Prostate gland (tissue), 2 donors: ENCODE results near the gene MTMR1. TPM values are rescaled to one million over a fixed set of nuclear protein-coding genes. Genes with fewer than 3 reads are reported as not detected.

Experiments used
- DNase-seq: peaks from one replicate; pipeline ENCODE4 v3.0.0-alpha.2; 2019; ENCODE audit warnings: low spot score
- H3K27ac ChIP-seq, 2 donors: fragments of 200-600 bp; sonication (generic); 2 replicates each; pipeline ENCODE4 v1.5.1; 2017 to 2019
- H3K27me3 ChIP-seq: fragments of 200-600 bp; sonication (generic); replicated peaks from 2 replicates; pipeline ENCODE4 v1.5.1; 2019; ENCODE audit not compliant: insufficient read depth
- H3K36me3 ChIP-seq, 2 donors: fragments of 200-600 bp; sonication (generic); 1 replicate in 1 of 2; 2 replicates in 1 of 2; pipeline versions ENCODE4 v1.5.1 to v1.8.1; 2017 to 2019
- H3K4me1 ChIP-seq: fragments of 200-600 bp; sonication (generic); replicated peaks from 2 replicates; pipeline ENCODE4 v1.5.1; 2019
- H3K4me3 ChIP-seq, 2 donors: fragments of 200-600 bp; sonication (generic); 2 replicates each; pipeline ENCODE4 v1.5.1; 2017 to 2019
- H3K9me3 ChIP-seq: fragments of 200-600 bp; sonication (generic); 2 replicates; pipeline ENCODE4 v1.5.1; 2017
- POLR2A ChIP-seq: fragments of 450-650 bp; IDR thresholded peaks from one replicate; pipeline ENCODE4 v1.6.1; 2016; ENCODE audit warnings: antibody characterized with exemption, mild to moderate bottlenecking
- POLR2AphosphoS5 ChIP-seq: sonication (generic); formaldehyde crosslinking; IDR thresholded peaks from one replicate; pipeline ENCODE4 v1.6.1; 2017; ENCODE audit warnings: antibody characterized with exemption
- WGBS: methylation state at CpG from one replicate; pipeline ENCODE4 v1.1.5; 2018; 5-methylcytosine and 5-hydroxymethylcytosine counted together
- intact Hi-C: fragments of 100-400 bp; cut with DNase I; formaldehyde crosslinking; loops from one replicate; pipeline ENCODE4 v1.14.2; 2022
- total RNA-seq, 2 donors: library from RNA; depleted of rRNA; stranded (reverse); fragments of >200 nt; gene quantifications; one replicate each; pipeline ENCODE4 v1.1.0, GENCODE V29; 2016
- TF ChIP-seq, protein P1 (sequence below), 4 experiments: fragments of 200-600 bp in 2 of 4; fragments of 450-650 bp in 2 of 4; sonication (generic) in 2 of 4; IDR thresholded peaks; 1 replicate in 3 of 4; 2 replicates in 1 of 4; pipeline ENCODE4 v1.5.1; 2016 to 2019; ENCODE audit warnings: antibody characterized with exemption in 4 of 4, mild to moderate bottlenecking in 2 of 4, moderate library complexity in 2 of 4

Gene MTMR1
- total RNA-seq, 2 donors from 2014 or later: 35.0 to 37.3 TPM

DNA sequence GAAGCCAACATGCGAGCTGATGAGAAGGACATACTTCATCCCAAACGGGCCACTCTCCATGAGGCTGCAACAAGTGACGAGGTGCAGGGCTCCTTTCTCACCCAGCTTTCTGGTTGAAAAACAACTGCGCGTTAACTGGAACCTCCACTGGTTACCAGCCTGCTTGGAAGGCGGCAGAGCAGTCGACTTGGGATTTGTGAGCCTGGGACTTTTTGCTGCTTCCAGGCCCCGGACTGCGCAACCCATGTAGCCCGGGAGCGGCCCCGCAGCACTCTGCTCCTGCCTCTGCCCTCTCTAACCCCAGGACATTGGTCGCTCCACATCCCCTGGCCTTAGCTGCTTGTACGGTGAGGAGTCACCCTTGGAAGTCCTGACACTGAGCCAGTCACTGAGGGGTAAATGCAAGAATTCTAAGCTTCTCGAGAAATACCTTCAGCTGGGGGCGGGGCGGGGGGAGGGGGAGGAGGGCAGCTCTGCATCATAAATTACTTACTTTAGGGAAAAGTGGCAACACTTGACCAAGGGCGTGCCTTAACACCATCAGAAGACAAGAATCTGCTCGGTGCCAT lies 72.7 kb downstream of the MTMR1 start:
- Histone ChIP-seq H3K27me3 (no peaks in the 10 kb centered on the region), H3K27ac (no peak overlapping the region), H3K9me3 (no peaks in the 10 kb centered on the region), H3K36me3 (no peaks in the 10 kb centered on the region), H3K4me3 (no peak overlapping the region), H3K4me1 (no peaks in the 10 kb centered on the region)
- 86% methylated on average over 14 of the region's 19 CpGs for WGBS
- intact Hi-C loops: no loop called here
- DNase-seq: no peak
- TF ChIP-seq POLR2A (no peak), POLR2AphosphoS5 (no peak)
- TF ChIP-seq, protein P1, sequence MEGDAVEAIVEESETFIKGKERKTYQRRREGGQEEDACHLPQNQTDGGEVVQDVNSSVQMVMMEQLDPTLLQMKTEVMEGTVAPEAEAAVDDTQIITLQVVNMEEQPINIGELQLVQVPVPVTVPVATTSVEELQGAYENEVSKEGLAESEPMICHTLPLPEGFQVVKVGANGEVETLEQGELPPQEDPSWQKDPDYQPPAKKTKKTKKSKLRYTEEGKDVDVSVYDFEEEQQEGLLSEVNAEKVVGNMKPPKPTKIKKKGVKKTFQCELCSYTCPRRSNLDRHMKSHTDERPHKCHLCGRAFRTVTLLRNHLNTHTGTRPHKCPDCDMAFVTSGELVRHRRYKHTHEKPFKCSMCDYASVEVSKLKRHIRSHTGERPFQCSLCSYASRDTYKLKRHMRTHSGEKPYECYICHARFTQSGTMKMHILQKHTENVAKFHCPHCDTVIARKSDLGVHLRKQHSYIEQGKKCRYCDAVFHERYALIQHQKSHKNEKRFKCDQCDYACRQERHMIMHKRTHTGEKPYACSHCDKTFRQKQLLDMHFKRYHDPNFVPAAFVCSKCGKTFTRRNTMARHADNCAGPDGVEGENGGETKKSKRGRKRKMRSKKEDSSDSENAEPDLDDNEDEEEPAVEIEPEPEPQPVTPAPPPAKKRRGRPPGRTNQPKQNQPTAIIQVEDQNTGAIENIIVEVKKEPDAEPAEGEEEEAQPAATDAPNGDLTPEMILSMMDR (IDR thresholded peaks at IDR 0.05): no peak

DNA sequence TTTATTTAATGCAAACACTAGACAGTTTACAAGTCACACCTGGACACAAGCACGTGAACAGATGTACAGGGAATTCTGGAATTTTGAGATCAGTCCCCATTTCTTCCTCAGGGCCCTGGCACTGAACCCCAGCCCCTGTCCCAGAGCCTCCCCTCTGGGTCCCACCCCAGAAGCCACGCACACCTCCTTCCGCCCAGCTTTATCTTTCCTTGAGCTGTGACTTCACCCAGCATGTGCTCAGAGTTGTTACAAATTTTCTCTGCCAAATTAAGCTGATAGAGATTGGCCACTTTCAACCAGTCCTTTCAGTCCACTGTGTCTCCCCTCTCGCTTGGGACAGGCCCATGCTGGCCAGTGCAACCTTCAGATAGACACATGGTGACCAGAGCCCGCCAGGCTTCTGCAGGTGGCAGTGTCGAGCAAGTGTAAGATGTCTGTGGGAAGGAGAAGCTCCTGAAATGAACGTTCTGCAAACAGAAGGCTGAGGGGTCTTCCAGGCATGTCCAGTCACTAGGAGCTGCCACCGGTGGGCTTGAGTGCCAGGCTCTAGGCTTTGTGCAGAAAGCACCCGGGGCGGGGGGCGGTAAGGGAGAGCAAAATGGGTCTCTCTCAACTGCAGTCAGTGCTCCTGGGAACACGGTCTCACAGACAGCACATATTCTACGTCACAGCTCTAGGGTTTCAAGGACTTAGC lies 73.3 kb downstream of the MTMR1 start:
- H3K9me3 ChIP-seq: no peaks in the 10 kb centered on the region
- TF ChIP-seq POLR2AphosphoS5 (no peak), POLR2A (no peak)
- TF ChIP-seq, protein P1 (IDR thresholded peaks at IDR 0.05): no peak
- no peaks in the 10 kb centered on the region for H3K36me3 ChIP-seq
- H3K4me3 ChIP-seq: no peak overlapping the region
- intact Hi-C loops: no loop called here
- no peak for DNase-seq
- H3K27ac ChIP-seq: no peak overlapping the region
- WGBS: 80% methylated on average over 13 of the region's 13 CpGs
- no peaks in the 10 kb centered on the region for H3K4me1 ChIP-seq
- H3K27me3 ChIP-seq: no peaks in the 10 kb centered on the region

DNA sequence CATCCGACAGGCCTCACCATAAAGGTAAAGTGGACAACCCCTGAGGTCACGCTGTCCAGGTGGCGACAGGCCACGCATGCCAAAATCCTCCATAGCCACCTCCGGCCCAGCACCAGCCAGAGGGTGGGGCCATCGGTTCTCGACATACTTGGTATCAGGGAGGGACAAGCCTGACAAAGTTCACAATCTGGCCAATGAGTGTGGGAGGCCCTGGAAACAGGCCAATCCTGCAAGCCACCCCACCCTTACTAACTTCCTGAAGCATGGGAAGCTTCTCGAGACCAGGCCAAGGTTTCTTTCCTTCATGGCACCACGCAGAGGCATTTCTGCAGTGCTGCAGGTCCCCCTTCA lies 73.8 kb downstream of the MTMR1 start:
- 95% methylated on average over 5 of the region's 9 CpGs for WGBS
- Histone ChIP-seq H3K4me3 (no peak overlapping the region), H3K36me3 (no peaks in the 10 kb centered on the region), H3K9me3 (no peaks in the 10 kb centered on the region), H3K4me1 (no peaks in the 10 kb centered on the region), H3K27ac (no peak overlapping the region), H3K27me3 (no peaks in the 10 kb centered on the region)
- DNase-seq: no peak
- TF ChIP-seq, protein P1 (IDR thresholded peaks at IDR 0.05): no peak
- TF ChIP-seq POLR2A (no peak), POLR2AphosphoS5 (no peak)
- intact Hi-C loops: no loop called here

DNA sequence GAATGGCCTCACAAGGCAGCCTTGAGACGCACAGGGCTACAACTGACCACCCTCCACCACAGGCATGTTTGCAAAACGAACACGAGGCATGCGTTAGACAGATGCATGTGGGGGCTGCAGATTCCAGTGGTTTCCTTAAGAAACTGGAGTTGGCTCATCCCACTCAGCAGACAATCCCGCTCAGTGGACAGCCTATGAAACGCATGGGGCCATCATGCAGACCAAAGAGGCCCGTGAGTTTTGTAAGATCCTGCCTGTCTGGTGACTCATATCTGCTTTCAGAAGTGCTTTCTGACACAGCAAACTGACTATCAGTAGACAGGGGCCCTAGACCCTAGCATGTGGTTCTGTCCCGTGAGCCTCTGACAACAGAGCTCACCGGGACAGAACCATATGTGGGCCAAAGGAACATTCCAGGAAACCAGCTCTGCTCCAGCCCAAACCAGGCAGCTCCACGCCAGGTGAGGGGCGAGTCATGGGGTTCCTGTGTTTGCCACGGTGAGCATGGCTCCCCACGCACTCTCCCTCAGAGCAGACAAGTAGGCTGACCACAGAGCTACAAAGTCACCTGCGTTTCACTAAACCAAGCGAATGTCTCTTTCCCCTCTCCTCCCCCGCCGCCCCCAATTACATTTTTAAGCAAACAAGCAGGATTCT lies 74.4 kb downstream of the MTMR1 start:
- H3K27me3 ChIP-seq: no peaks in the 10 kb centered on the region
- H3K9me3 ChIP-seq: no peaks in the 10 kb centered on the region
- no peak overlapping the region for H3K4me3 ChIP-seq
- WGBS: 71% methylated on average over 9 of the region's 17 CpGs
- H3K4me1 ChIP-seq: no peaks in the 10 kb centered on the region
- intact Hi-C loops: no loop called here
- no peaks in the 10 kb centered on the region for H3K36me3 ChIP-seq
- TF ChIP-seq, protein P1 (IDR thresholded peaks at IDR 0.05): no peak
- TF ChIP-seq POLR2A (no peak), POLR2AphosphoS5 (no peak)
- DNase-seq: no peak
- H3K27ac ChIP-seq: no peak overlapping the region

DNA sequence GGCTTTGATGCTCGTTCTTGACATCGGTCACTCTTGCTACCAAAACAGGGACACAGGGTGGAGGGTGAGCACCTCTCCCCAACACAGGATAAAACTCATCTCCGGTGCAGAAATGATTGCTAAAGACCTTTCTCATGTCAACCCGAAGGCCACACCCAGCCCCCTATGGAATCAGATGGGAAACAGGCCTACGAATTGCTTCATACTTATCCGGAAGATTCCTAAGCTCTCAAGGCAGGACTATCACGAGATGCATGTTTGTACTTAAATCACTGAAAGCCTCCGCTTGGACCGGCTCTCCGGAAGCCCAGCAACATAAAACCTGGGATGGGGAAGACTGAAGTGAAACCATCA lies 74.9 kb downstream of the MTMR1 start:
- Histone ChIP-seq H3K9me3 (no peaks in the 10 kb centered on the region), H3K36me3 (no peaks in the 10 kb centered on the region), H3K27me3 (no peaks in the 10 kb centered on the region), H3K27ac (no peak overlapping the region), H3K4me3 (no peak overlapping the region), H3K4me1 (no peaks in the 10 kb centered on the region)
- no peak for DNase-seq
- TF ChIP-seq POLR2A (no peak), POLR2AphosphoS5 (no peak)
- TF ChIP-seq, protein P1 (IDR thresholded peaks at IDR 0.05): no peak
- intact Hi-C loops: no loop called here
- WGBS: 86% methylated on average over 10 of the region's 10 CpGs
